ENCODE measurements around the gene TOM1. TPM values are rescaled to one million over a fixed set of nuclear protein-coding genes. Genes with fewer than 3 reads are reported as not detected.
"Not testable (repeated sequence)": the region's sequence is repeated elsewhere in the genome, so short reads cannot be mapped to it uniquely, and the experiment has no call there.

The TOM1 gene
- total RNA-seq, 1 donor = 190 TPM

- no peak overlapping the region for H3K4me3 ChIP-seq (ENCODE audit: low read length)
- H3K4me1 ChIP-seq (ENCODE audit: insufficient read depth, low read length) = peaks cover 32% of the 10 kb centered on the region
- no peaks in the 10 kb centered on the region for H3K9me3 ChIP-seq (ENCODE audit: low read depth, low read length)
- no peaks in the 10 kb centered on the region for H3K27me3 ChIP-seq (ENCODE audit: insufficient read depth, low read length)
These were observed 95.3 kb downstream of the TOM1 start for GRCh38 chr22:35394810-35395563.

GRCh38 chr22:35396622-35397021, 96.9 kb downstream of the TOM1 start:
- not testable (repeated sequence) for H3K27me3 ChIP-seq (ENCODE audit: insufficient read depth, low read length); H3K9me3 ChIP-seq (ENCODE audit: low read depth, low read length); H3K4me3 ChIP-seq (ENCODE audit: low read length)
- H3K4me1 ChIP-seq (ENCODE audit: insufficient read depth, low read length) = peaks cover 46% of the 10 kb centered on the region

- Histone ChIP-seq H3K27me3 (ENCODE audit: insufficient read depth, low read length) (no peaks in the 10 kb centered on the region), H3K9me3 (ENCODE audit: low read depth, low read length) (no peaks in the 10 kb centered on the region), H3K4me3 (ENCODE audit: low read length) (no peak overlapping the region), H3K4me1 (ENCODE audit: insufficient read depth, low read length) (peaks cover 51% of the 10 kb centered on the region)
These were observed 97.6 kb downstream of the TOM1 start for GRCh38 chr22:35397095-35397904.

Other genes with a start within 250 kb of the TOM1 start
- gene ISX, start 233.7 kb upstream of the TOM1 start, total RNA-seq = not detected
- 35.1 TPM for gene HMGXB4, start 42.4 kb upstream of the TOM1 start, total RNA-seq
- gene HMOX1, start 81.2 kb downstream of the TOM1 start, total RNA-seq = 46.6 TPM
- gene MCM5, start 100.2 kb downstream of the TOM1 start, total RNA-seq = 21.3 TPM
- 0.52 TPM for gene RASD2, start 240.9 kb downstream of the TOM1 start, total RNA-seq

All from mononuclear cell (primary cell).